Measurements from ENCODE around the gene MPPED1. TPM values are rescaled to one million over a fixed set of nuclear protein-coding genes. Genes with fewer than 3 reads are reported as not detected.

The MPPED1 gene
- total and polyA plus RNA-seq, 4 experiments from 2014 or later, result not detected

DNA sequence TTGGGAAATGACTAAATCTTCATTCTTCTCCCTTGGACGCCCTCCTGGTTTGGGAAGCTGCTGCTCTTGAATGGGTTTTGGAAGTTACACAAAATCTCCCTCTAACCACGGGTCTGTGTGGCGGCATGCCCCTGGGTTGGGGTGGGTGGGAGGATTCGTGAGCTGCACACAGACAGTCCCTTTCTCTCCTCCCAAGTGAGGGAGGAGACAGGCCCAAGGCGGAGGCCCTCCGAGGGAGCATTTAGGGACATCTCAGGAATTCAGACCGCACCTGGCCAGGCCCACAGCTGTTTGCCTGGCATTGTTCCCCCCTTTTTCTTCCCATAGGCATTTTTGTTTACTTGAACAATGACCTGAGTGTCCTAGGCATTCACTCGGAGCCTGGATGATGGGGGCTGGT is 94.1 kb downstream of the MPPED1 start:
- CTCF ChIA-PET (ENCODE audit: partially characterized antibody), result no interaction called here

DNA sequence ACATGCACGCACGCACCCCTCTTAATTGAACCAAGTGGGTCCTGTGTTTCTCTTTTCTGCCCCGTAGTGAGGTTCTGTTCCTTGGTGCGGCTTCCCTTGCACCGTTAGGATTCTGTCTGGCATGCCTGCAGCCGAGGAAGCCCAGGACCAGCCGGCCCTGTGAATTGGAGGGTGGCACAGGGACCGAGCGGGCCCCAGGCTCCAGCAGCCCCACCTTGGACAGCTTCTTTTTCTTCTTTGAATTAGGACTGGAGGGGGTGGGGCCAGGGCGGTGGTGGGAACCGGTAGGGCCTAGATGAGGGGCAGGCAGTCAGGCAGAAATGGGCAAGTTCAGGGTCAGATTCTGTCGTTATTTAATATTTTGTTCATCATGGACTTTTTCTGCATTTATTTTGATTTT is 94.7 kb downstream of the MPPED1 start:
- Mint-ChIP-seq H3K9me3 (no peaks in the 10 kb centered on the region), H3K4me1 (no peaks in the 10 kb centered on the region), H3K27me3 (no peaks in the 10 kb centered on the region), H3K27ac (no peak overlapping the region), H3K4me3 (no peak overlapping the region), H3K36me3 (no peaks in the 10 kb centered on the region)
- ChIA-PET CTCF (ENCODE audit: partially characterized antibody) (no interaction called here), POLR2A (ENCODE audit: partially characterized antibody) (no interaction called here)
- H3K36me3 ChIP-seq (ENCODE audit: insufficient read depth, low read length), result no peaks in the 10 kb centered on the region
- no peak overlapping the region for H3K4me3 ChIP-seq (ENCODE audit: low read length in 2 of 2)
- H3K27ac ChIP-seq (ENCODE audit: low read depth, low read length), result no peak overlapping the region
- no peaks in the 10 kb centered on the region for H3K27me3 ChIP-seq (ENCODE audit: insufficient read depth, low read length)
- DNase-seq, result no peak
- H3K4me1 ChIP-seq (ENCODE audit: insufficient read depth, low read length), result no peaks in the 10 kb centered on the region
- no peaks in the 10 kb centered on the region for H3K9me3 ChIP-seq (ENCODE audit: control insufficient read depth in 1 of 2, low read length in 2 of 2)
- intact Hi-C loops (cut with micrococcal nuclease), result no loop called here

More for the DNA sequence above, 94.1 kb downstream of the MPPED1 start:
- Mint-ChIP-seq H3K4me3 (no peak overlapping the region), H3K27ac (no peak overlapping the region), H3K36me3 (no peaks in the 10 kb centered on the region), H3K4me1 (no peaks in the 10 kb centered on the region), H3K27me3 (no peaks in the 10 kb centered on the region), H3K9me3 (no peaks in the 10 kb centered on the region)
- H3K27ac ChIP-seq (ENCODE audit: low read depth, low read length), result no peak overlapping the region
- POLR2A ChIA-PET (ENCODE audit: partially characterized antibody), result no interaction called here
- intact Hi-C loops (cut with micrococcal nuclease), result no loop called here
- no peak overlapping the region for H3K4me3 ChIP-seq (ENCODE audit: low read length in 2 of 2)
- H3K36me3 ChIP-seq (ENCODE audit: insufficient read depth, low read length), result no peaks in the 10 kb centered on the region
- no peak for DNase-seq
- no peaks in the 10 kb centered on the region for H3K9me3 ChIP-seq (ENCODE audit: control insufficient read depth in 1 of 2, low read length in 2 of 2)
- H3K4me1 ChIP-seq (ENCODE audit: insufficient read depth, low read length), result no peaks in the 10 kb centered on the region
- H3K27me3 ChIP-seq (ENCODE audit: insufficient read depth, low read length), result no peaks in the 10 kb centered on the region

DNA sequence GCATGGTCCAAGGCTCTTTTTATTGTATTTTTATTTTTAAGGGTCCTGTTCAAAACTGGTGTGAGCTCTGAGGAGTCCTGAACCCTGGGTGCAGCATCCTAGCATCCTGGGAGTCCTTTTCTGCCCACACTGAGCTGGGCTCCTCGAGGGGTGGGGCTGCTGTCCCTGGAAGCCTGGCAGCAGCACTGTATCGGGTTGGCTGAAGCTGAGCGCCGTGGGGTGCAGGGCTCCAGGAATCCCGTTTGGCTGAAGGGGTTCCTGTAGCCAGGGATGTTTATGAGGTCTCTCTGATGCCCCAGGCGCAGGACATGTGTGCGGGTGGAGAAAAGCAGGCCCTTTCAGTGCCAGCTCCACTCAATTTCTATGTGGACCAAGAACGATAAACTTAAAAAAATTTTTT is 95.4 kb downstream of the MPPED1 start:
- no peaks in the 10 kb centered on the region for H3K4me1 ChIP-seq (ENCODE audit: insufficient read depth, low read length)
- H3K27me3 ChIP-seq (ENCODE audit: insufficient read depth, low read length), result no peaks in the 10 kb centered on the region
- no peak overlapping the region for H3K27ac ChIP-seq (ENCODE audit: low read depth, low read length)
- Mint-ChIP-seq H3K9me3 (no peaks in the 10 kb centered on the region), H3K4me1 (no peaks in the 10 kb centered on the region), H3K27me3 (no peaks in the 10 kb centered on the region), H3K4me3 (no peak overlapping the region), H3K36me3 (no peaks in the 10 kb centered on the region), H3K27ac (no peak overlapping the region)
- no peaks in the 10 kb centered on the region for H3K36me3 ChIP-seq (ENCODE audit: insufficient read depth, low read length)
- no peak overlapping the region for H3K4me3 ChIP-seq (ENCODE audit: low read length in 2 of 2)
- no peaks in the 10 kb centered on the region for H3K9me3 ChIP-seq (ENCODE audit: control insufficient read depth in 1 of 2, low read length in 2 of 2)
- POLR2A ChIA-PET (ENCODE audit: partially characterized antibody), result no interaction called here
- intact Hi-C loops (cut with micrococcal nuclease), result no loop called here
- CTCF ChIA-PET (ENCODE audit: partially characterized antibody), result no interaction called here
- no peak for DNase-seq

DNA sequence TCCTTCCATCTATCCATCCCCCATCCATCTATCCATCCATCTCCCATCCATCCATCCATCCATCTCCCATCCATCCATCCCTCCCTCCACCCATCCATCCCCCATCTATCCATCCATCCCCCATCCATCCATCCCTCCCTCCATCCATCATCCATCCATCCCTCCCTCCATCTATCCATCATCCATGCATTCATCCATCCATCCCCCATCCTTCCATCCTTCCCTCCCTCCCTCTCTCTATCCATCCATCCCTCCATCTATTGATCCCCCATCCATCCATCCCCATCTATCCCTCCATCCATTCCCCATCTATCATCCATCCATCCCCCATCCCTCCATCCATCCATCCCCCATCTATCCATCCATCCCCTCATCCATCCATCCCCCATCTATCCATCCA is 96.7 kb downstream of the MPPED1 start:
- Mint-ChIP-seq H3K27me3 (no peaks in the 10 kb centered on the region), H3K4me3 (no peak overlapping the region), H3K27ac (no peak overlapping the region), H3K9me3 (no peaks in the 10 kb centered on the region), H3K36me3 (no peaks in the 10 kb centered on the region), H3K4me1 (no peaks in the 10 kb centered on the region)
- ChIA-PET CTCF (ENCODE audit: partially characterized antibody) (no interaction called here), POLR2A (ENCODE audit: partially characterized antibody) (no interaction called here)
- no peaks in the 10 kb centered on the region for H3K4me1 ChIP-seq (ENCODE audit: insufficient read depth, low read length)
- H3K4me3 ChIP-seq (ENCODE audit: low read length in 2 of 2), result no peak overlapping the region
- H3K36me3 ChIP-seq (ENCODE audit: insufficient read depth, low read length), result no peaks in the 10 kb centered on the region
- no peak for DNase-seq
- no peak overlapping the region for H3K27ac ChIP-seq (ENCODE audit: low read depth, low read length)
- H3K27me3 ChIP-seq (ENCODE audit: insufficient read depth, low read length), result no peaks in the 10 kb centered on the region
- no peaks in the 10 kb centered on the region for H3K9me3 ChIP-seq (ENCODE audit: control insufficient read depth in 1 of 2, low read length in 2 of 2)
- intact Hi-C loops (cut with micrococcal nuclease), result no loop called here

DNA sequence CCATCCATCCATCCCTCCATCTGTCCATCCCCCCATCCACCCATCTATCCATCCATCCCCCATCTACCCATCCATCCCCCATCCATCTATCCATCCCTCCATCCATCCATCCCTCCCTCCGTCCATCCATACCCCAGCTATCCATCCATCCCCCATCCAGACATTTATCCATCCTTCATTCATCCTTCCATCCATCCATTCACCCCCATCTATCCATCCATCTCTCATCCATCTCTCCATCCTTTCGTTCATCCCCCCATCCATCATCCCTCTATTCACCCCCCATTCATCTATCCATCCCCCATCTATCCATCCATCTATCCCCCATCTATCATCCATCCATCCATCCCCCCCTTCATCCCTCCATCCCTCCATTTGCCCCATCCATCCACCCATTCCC is 97.5 kb downstream of the MPPED1 start:
- no peaks in the 10 kb centered on the region for H3K27me3 Mint-ChIP-seq

DNA sequence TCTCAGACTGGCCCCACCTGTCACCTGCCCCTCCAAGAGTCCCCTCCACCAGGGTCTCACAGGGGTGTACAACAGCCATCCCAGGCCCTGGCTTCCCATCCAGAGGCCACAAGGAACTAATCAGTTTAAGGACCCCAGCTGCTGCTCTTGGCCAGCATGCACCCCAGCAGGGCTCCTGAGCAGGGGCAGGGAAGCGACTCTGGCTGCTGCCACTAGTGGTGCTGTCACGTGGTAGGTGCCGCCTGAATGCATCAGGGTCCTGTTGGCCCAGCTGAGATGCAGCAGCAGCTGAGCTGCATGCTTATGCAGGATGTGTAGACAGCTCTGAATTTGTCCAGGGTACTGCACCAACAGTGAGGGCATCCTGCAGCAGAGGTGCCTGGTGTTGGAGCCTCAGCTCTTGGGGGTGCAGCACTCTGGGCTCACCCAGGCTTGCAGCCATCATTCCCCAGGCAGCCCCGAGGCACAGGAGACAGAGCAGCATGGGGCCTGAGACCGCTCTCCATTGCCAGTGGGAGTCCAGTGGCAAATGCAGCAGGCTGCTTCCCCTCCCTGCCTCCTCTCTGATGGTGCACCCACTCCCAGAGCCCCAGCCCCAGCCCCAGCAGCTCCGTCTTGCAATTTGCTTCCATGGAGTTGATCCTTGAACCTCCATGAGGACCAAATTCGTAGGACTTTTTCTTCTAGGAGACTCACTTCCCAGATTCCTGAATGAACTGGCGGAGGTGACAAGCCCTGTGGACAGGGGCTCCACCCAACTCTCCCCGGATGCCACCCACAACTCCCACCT is 98.7 kb downstream of the MPPED1 start:
- intact Hi-C loops (cut with micrococcal nuclease), result no loop called here
- no peak overlapping the region for H3K4me3 Mint-ChIP-seq
- Histone ChIP-seq H3K9me3 (ENCODE audit: control insufficient read depth in 1 of 2, low read length in 2 of 2) (no peaks in the 10 kb centered on the region), H3K4me1 (ENCODE audit: insufficient read depth, low read length) (no peaks in the 10 kb centered on the region), H3K36me3 (ENCODE audit: insufficient read depth, low read length) (no peaks in the 10 kb centered on the region), H3K27ac (ENCODE audit: low read depth, low read length) (no peak overlapping the region), H3K27me3 (ENCODE audit: insufficient read depth, low read length) (no peaks in the 10 kb centered on the region), H3K4me3 (ENCODE audit: low read length in 2 of 2) (no peak overlapping the region)
- no peaks in the 10 kb centered on the region for H3K27me3 Mint-ChIP-seq
- H3K4me1 Mint-ChIP-seq, result no peaks in the 10 kb centered on the region
- ChIA-PET POLR2A (ENCODE audit: partially characterized antibody) (no interaction called here), CTCF (ENCODE audit: partially characterized antibody) (no interaction called here)
- H3K9me3 Mint-ChIP-seq, result no peaks in the 10 kb centered on the region
- H3K27ac Mint-ChIP-seq, result no peak overlapping the region
- DNase-seq, result no peak
- no peaks in the 10 kb centered on the region for H3K36me3 Mint-ChIP-seq

More for the DNA sequence above, 97.5 kb downstream of the MPPED1 start:
- no peak overlapping the region for H3K27ac ChIP-seq (ENCODE audit: low read depth, low read length)
- H3K4me3 ChIP-seq (ENCODE audit: low read length in 2 of 2), result no peak overlapping the region
- CTCF ChIA-PET (ENCODE audit: partially characterized antibody), result no interaction called here
- no peaks in the 10 kb centered on the region for H3K27me3 ChIP-seq (ENCODE audit: insufficient read depth, low read length)
- intact Hi-C loops (cut with micrococcal nuclease), result no loop called here
- no peaks in the 10 kb centered on the region for H3K4me1 Mint-ChIP-seq
- H3K36me3 Mint-ChIP-seq, result no peaks in the 10 kb centered on the region
- H3K4me3 Mint-ChIP-seq, result no peak overlapping the region
- no peaks in the 10 kb centered on the region for H3K36me3 ChIP-seq (ENCODE audit: insufficient read depth, low read length)
- POLR2A ChIA-PET (ENCODE audit: partially characterized antibody), result interaction anchor here (0.6 kb wide), 1 partner anchor 1616 kb away, joined by 4 read pairs; no protein-coding TSS in a partner anchor
- H3K9me3 Mint-ChIP-seq, result no peaks in the 10 kb centered on the region
- H3K9me3 ChIP-seq (ENCODE audit: control insufficient read depth in 1 of 2, low read length in 2 of 2), result no peaks in the 10 kb centered on the region
- no peaks in the 10 kb centered on the region for H3K4me1 ChIP-seq (ENCODE audit: insufficient read depth, low read length)
- no peak overlapping the region for H3K27ac Mint-ChIP-seq
- no peak for DNase-seq

DNA sequence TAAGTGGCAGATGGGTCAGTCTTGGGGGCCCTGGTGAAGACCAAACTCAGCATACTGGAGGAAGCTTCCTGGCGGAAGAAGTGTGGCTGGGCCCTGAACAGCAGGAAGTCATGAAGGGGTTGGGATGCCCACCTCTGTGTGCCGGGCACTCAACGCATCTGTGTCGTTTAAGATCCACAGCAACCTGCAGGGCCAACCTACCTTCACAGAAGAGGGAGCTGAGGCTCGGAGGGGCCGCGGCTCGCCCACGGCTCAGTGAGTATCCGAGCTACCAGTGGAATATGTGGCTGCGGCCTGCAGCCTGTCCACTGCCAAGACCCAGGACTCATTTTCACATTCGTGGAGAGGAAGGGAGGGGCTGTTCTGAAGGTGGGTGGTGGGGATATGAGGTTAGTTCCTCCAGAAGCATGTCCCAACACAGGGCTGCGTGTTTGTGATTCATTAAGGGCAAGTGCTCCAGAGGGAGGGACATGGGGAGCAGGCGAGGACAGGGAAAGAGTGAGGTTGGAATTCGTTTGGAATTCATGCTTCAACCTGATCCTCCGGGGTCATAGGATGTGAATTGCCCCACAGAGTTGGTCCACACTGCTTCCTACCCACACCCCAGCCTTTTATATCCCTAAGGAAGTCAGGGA is 99.6 kb downstream of the MPPED1 start:
- Histone ChIP-seq H3K27ac (ENCODE audit: low read depth, low read length) (no peak overlapping the region), H3K4me3 (ENCODE audit: low read length in 2 of 2) (no peak overlapping the region), H3K4me1 (ENCODE audit: insufficient read depth, low read length) (no peaks in the 10 kb centered on the region), H3K9me3 (ENCODE audit: control insufficient read depth in 1 of 2, low read length in 2 of 2) (no peaks in the 10 kb centered on the region), H3K27me3 (ENCODE audit: insufficient read depth, low read length) (no peaks in the 10 kb centered on the region), H3K36me3 (ENCODE audit: insufficient read depth, low read length) (no peaks in the 10 kb centered on the region)
- POLR2A ChIA-PET (ENCODE audit: partially characterized antibody), result no interaction called here
- H3K9me3 Mint-ChIP-seq, result no peaks in the 10 kb centered on the region
- DNase-seq, result no peak
- H3K4me1 Mint-ChIP-seq, result no peaks in the 10 kb centered on the region
- intact Hi-C loops (cut with micrococcal nuclease), result no loop called here
- no peaks in the 10 kb centered on the region for H3K27me3 Mint-ChIP-seq
- CTCF ChIA-PET (ENCODE audit: partially characterized antibody), result no interaction called here
- H3K36me3 Mint-ChIP-seq, result no peaks in the 10 kb centered on the region
- H3K4me3 Mint-ChIP-seq, result no peak overlapping the region
- no peak overlapping the region for H3K27ac Mint-ChIP-seq

All from CD4-positive, alpha-beta memory T cell (primary cell).